HG03565 (cell line): ENCODE results near the gene GSX2.
A peak's percentile ranks its signal among the peaks of the same experiment; 100 is the strongest.
"Not testable (repeated sequence)": the region's sequence is repeated elsewhere in the genome, so short reads cannot be mapped to it uniquely, and the experiment has no call there.

ENCODE experiments used
- ATAC-seq: cut with Tn5 transposase; IDR thresholded peaks from one replicate; pipeline ENCODE4 v1.9.1; 2021; ENCODE audit warnings: mild to moderate bottlenecking, moderate library complexity; ENCODE audit not compliant: unreplicated experiment

The GSX2 gene

DNA sequence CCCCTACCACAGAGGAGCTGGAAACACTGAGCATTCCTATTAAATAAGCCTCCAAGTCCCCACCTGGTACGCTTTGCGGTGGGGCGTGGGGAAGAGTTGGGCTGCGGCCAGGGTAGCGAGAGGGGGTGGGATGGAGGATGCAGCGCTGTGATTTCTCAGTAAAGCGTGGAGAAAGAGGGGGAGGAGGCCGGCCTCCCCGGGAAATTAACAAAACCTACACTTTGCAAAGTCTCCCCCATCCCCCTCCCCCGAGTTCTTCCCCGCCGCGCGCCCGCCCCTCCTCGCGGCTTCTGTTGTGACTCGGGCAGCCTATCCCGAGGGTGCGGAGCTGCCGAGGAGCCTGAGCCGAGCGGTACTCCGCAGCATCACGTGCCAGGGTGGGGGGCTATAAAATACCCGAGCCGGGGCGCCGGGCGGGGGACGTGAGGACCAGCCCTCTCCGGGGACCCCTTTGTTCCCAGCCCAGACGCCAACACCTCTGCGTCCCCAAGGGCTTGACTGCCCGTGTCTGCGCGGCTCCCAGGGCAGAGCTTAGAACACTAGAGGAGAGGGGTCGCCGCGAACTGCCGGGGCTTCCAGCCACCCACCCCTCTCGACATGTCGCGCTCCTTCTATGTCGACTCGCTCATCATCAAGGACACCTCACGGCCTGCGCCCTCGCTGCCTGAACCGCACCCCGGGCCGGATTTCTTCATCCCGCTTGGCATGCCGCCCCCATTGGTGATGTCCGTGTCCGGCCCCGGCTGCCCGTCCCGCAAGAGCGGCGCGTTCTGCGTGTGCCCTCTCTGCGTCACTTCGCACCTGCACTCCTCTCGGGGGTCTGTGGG, at the start of gene GSX2:
Gene GSX2, plus strand, starts transcription at position 416 of the 827 bp plus-strand sequence. Its CDS starts 182 bp downstream, at position 598.
- no peak for ATAC-seq

GRCh38 chr4:54050214-54050904, 49.6 kb upstream of the GSX2 start:
- no peak for ATAC-seq

DNA sequence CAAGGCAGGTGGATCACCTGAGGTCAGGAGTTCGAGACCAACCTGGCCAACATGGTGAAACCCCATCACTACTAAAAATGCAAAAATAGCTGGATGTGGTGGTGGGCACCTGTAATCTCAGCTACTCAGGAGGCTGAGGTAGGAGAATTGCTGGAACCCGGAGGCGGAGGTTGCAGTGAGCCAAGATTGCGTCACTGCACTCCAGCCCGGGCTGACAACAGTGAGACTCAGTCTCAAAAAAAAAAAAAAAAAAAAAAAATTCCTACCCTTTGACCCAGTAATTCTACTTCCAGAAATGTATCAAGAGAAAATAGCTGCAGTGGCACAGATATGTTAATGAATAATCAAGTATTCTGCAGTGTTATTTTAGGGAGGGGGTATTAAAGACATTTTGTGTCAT, 46.6 kb upstream of the GSX2 start:
- not testable (repeated sequence) for ATAC-seq

DNA sequence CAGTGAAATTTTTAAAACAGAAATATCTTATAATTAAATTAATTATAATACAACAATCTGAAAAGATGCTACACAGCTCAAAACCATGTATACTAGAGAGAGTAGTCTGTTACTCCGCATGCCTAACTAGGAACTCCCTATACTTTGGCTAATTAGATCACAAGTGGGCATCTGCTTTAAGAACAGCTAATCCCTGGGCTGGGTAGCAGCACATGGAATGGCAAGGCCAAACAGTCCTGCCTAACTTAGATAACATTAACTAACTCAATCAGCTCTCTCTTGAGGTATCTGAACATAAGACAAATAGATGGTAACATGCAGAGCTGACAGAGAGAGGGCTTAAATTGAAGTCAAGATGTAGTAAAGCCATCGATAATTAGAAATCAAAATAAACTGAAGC, 45.5 kb upstream of the GSX2 start:
- no peak for ATAC-seq

- no peak for ATAC-seq
These were observed 44.5 kb upstream of the GSX2 start for GRCh38 chr4:54055494-54055893.

GRCh38 chr4:54056360-54056759, 43.6 kb upstream of the GSX2 start:
- no peak for ATAC-seq

DNA sequence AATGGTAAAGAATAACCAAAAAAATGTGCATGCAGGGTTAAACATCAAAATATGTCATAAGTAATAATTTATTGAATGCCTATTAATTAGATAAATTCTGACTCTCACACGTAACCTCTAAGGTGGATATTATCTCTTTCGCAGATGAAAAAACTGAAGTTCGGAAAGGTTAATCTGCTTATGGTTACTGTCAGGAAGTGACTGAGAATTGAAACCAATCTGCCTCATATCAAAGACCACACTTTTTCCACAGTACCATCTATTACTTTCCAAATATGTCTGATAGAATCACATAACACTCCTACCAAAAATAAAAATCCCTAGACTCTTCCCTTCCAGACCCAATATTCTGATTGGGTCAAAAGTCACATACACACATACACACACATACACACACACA, 41.8 kb upstream of the GSX2 start:
- no peak for ATAC-seq

GRCh38 chr4:54060116-54060515, 39.8 kb upstream of the GSX2 start:
- no peak for ATAC-seq

DNA sequence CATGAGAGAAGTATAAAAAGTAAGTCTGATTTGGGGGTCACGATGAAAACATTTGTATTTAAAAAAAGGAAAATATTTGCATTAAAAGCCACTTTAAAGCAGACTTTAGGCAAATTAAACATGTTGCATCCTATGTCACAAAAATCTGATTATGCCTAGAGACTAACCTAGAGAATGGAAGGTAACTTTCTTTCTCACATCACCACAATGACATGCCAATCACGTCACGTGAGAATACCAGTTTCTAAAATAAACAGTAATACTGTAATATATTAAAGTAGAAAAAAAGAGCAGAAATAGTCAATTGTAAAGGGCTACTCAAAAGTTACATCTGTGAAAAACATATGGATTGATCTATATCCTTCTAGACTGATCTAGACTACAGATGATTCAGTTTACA, 38.9 kb upstream of the GSX2 start:
- ATAC-seq = no peak

- no peak for ATAC-seq
These were observed 38.1 kb upstream of the GSX2 start for GRCh38 chr4:54061873-54062272.

DNA sequence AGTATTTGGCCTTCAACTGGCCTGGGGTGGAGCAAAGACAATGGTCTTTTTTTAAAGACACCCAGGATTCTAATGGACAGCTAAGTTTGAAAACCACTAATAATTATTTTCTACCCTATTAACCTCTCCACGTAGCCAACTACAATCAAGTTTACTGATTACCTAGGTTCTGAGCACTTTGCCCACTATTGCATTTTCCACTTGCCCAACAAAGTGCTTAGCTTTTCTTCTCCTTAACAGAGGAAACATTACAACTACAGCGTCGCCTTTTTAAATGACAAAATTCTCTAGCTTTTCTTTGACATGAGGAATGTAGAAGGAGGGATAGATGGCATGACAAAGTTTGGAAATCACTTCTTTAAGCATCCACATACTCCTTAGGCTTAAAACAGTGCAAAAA, 37.6 kb upstream of the GSX2 start:
- no peak for ATAC-seq

GRCh38 chr4:54063229-54063628, 36.7 kb upstream of the GSX2 start:
- no peak for ATAC-seq

DNA sequence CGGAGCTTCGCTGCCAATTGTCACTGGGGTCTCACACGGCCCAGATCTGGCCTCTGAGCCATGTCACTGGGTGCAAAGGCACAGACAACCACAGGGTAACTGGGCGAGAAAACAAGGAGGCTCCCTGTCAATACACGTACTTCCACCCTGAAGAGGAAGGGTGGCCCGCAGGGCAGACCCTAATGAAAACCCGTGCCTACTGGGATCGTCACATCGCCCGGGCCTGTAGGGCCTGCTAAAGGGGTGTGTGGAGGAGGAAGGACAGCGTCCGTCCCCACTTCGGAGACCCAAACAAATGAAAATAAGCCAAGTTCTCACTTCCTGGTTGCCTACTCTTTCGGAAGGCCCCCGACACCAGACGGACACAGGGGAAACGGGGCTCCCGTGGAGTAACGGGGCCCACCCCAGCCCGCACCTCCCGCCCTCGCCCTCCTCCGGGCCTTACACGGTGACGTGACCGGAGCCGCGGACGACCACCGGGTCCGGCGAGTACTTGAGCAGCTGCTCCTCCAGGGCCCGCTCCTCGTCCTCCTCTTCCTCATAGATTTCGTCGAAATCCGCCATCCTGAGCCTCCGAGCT, 36.1 kb upstream of the GSX2 start:
- ATAC-seq = peak; percentile 12

- ATAC-seq = peak; percentile 94
These were observed 35.4 kb upstream of the GSX2 start, which contains the start of gene CHIC2 for GRCh38 chr4:54064317-54065111. Gene CHIC2 (minus strand): TSS chr4:54064605. CDS start chr4:54064300, 305 bp downstream.

GRCh38 chr4:54065282-54066087, 34.5 kb upstream of the GSX2 start:
- ATAC-seq = no peak

DNA sequence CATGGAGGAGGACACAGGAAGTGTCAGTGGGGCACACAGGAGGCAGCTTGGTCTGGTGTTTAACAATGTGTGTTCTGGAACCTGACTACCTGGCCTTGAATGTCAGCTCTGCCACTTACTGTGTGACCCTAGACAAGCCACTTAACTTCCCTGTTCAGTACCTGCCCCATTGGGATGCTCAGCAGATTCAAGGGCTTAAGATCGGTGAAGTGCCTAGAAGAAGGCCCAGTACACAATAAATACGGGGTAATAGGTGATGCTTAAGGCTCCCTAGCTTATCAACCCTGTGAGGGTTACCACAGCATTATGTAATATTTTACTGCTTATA, 33.9 kb upstream of the GSX2 start:
- no peak for ATAC-seq

GRCh38 chr4:54066718-54067129, 33.2 kb upstream of the GSX2 start:
- ATAC-seq = no peak

GRCh38 chr4:54067166-54067565, 32.8 kb upstream of the GSX2 start:
- ATAC-seq = no peak

GRCh38 chr4:54073271-54073880, 26.6 kb upstream of the GSX2 start:
- no peak for ATAC-seq

DNA sequence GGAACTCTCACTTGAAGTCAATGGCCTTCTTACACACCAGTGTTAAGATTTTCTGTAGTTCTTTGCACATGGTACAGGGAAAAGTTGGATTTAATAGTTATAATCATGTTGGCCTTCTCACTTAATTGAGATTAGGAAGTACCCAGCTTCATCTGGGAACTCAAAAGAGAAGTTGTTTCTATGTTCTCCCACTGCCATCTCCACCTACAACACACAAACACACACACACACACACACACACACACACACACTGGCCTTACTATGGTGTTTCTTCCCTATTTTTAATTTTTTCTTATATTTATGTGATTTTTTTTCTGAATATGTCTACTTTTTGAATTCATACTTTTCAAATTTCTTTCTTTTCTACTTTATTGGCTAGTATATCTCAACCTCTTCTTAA, 25.6 kb upstream of the GSX2 start:
- no peak for ATAC-seq
